NCI-H2029 treated with DMSO at 0.1 percent for 48 hours (cell line): ENCODE measurements around the gene PCLAF.
"Not testable (repeated sequence)": the region's sequence is repeated elsewhere in the genome, so short reads cannot be mapped to it uniquely, and the experiment has no call there.

Experiments used
- DNase-seq: peaks from one replicate; lab custom pipeline; 2025; lab: John Stamatoyannopoulos, UW

Gene PCLAF, protein sequence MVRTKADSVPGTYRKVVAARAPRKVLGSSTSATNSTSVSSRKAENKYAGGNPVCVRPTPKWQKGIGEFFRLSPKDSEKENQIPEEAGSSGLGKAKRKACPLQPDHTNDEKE

DNA sequence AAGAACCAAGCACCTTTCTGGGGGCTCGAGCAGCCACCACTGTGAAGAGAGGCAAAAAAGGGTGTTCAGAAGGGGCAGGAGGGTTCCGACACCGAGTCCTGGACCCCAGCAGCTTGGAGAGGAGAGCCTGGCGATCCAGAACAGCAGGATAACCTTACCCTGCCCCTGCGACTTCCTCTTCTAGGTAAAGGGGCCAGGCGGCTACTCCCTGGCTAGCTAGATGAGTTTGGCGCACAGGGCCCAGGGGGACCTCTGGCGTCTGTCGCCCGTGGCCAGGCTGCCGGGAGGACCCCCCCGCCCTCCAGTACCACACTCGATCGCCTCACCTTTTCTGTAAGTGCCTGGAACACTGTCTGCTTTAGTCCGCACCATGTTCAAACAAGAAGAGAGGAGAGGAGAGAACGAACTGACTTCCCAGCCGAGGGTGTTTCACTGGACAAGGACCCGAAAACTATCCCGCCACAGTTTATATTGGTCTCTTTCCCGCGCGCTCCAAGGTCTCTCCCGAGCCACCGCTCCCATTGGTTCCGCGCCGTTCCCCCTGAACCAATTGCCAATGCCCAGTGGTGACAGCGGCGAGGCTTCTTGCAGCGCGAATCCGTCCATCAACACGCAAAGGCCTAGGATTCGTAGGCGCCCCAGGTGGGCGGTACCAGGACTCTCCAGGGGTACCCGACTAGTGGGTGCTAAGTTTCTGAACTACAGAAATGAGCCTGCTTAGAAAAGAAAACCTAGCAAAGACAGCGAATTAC, at the start of gene PCLAF:
Gene PCLAF (minus strand): TSS at position 442 of the 752 bp plus-strand sequence. CDS start 70 bp downstream, at position 372.
- DNase-seq: peak; percentile 58

DNA sequence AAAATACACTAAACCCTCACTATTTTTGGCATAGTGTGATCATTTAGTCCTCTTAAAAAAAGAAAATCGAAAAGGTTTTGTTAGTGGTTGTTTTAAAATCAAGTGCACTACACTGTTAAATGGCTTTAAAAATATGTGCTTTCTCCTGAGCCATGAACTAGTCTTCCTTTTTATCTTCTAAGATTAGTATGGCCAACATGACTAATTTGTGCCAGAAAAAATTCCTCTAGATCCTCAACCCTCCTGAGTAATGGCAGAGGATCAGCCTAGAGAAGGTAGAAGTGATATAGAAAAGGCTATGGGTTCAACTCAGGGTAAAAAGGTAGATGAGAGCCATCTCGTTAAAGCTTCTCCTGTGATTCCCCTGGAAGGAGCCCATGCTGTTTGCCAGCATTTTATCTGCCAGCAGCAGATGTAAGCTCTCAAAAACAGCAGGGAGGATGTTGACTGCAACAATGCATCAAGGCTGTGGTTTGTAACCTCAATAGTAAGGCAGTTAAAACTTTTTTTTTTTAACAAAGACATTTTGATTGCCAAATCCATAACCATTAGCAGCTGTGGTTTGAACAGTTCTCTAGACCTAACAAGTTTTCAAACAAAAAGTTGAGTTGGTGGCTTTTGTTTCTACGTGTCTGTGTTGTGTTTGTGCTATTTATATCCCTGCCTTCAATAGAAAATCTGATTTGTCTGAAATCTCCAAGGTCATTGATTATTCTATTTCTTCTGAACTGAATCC, 48.9 kb upstream of the PCLAF start:
- DNase-seq: no peak

DNA sequence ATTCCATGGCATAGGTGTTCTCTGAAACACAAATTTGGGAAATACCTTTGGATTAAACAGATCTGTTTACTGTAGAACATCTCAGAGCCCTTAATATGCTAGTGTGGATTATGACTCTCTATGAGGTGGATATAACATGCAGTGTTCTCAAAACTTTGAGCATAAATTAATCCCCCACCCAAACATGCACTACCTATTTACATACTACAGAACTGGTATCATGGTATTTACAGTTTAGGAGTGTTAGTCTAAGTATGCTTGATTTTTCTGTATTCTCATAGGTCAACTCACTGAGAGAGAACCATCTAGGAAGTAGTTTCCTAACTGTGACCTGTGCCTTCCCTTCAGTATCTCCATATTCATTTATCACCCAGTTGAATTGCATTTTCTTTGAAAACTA, 48.2 kb upstream of the PCLAF start:
- DNase-seq: no peak

DNA sequence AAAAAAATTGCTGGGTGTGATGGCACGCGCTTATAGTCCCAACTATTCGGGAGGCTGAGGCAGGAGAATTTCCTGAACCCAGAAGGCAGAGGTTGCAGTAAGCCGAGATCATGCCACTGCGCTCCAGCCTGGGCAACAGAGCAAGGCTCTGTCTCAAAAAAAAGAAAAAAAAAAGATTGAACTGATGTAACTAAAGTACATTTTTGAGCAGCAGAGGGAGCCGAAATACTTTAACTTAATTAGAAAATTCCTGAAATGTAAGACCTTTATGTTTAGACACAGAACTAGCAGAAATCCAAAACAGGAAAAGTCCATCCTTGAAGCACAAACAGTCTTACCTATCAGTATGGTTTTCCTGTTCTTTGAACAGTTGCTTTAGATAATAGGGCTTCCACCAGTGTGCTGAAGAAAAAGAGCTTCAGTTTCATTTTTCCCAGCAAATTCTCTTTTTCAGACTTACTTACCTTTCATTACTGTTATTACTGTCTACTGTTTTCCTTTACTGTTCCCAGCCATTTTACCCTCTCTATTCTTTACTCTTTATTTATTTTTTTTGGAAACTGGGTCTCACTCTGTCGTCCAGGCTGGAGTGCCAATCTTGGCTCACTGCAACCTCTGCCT, 45.7 kb upstream of the PCLAF start:
- no peak for DNase-seq

DNA sequence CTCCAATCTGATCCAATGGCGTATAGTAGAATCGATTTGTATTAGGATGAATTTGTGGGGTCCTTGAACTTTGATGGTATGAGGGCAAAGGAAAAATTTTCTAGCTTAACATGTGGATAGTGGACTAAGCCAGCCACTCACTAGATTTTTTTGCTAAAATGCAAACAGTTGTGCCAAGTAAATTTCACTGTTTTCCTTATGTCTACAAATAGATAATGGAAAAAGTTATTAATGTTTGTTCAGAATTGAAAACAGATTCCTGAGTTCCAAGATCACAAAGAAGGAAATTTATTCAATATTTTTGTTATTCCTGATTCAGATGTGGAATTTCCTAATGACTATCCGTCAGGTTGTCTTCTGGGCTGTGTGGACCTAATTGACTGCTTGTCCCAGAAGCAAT, 44.0 kb upstream of the PCLAF start:
- DNase-seq: no peak

DNA sequence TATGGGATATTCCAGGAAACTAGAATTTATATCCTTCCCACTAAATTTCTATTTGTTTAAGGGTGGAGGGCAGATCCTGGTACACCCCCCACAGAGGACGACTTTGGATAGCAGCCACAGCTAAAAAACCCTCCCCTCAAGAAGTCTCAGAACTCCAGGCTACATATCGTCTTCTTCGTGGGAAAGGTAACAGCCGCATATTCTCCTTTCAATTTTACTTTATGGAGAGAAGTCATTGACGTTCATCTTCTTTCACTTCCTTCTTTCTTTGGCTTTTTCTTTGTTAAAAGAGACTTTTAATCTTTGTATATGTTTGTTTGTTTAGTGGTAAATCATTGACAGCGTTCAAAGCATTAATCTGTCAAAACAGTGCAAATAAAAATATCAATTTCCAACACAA, 42.7 kb upstream of the PCLAF start:
- no peak for DNase-seq

DNA sequence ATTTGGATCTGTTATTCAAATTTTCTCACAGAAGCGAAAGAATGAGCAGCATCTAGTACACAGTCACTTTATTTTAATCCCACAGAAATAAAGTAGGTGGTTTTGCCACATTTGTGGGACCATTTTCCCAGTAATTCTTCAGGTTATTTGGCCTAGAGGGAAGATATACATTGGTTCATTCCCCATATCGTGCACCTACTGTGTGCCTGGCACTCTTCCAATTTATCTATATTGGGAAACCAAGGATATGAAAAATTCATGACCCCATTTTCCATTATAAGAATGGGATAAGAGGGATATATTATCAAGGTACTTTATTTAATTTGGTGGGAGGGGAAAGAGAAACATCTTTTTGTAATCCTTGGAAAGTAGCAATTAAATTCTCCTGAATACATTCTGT, 41.5 kb upstream of the PCLAF start:
- DNase-seq: no peak

DNA sequence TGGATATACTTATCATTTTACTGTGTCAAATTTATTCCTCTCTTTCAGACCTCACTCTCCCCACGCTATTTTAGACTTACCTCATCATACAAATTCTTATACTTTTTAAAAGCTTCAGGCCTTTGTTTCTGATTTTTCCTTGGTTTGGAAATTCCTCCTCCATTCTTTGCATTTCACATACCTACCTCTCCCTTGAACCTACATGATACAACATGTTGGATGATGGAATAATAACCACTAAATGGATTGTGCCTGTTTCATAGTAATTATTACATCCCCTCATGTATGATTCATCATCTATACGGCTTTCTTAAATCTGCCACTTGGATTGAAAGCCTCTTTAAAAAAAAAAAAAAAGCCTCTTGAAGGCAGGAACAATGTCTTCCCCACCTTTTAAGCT, 31.0 kb upstream of the PCLAF start:
- no peak for DNase-seq

DNA sequence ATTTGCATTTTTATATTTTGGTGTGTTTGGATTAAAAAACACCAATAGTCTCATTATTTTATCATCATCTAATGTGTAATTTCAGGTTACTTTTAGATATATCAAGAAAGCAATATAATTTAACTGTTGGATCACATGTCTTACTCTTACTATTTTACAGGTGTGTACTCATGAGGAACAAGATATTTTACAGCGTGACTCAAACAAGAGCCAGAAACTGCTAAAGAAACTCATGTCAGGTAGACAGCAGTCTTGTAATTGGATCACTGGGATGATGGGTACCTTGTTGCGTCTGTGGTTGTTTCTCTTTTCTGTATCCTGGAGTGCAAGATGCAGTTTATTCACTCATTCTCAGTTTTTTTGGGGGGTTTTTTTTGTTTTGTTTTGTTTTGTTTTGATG, 19.3 kb upstream of the PCLAF start:
- DNase-seq: no peak

DNA sequence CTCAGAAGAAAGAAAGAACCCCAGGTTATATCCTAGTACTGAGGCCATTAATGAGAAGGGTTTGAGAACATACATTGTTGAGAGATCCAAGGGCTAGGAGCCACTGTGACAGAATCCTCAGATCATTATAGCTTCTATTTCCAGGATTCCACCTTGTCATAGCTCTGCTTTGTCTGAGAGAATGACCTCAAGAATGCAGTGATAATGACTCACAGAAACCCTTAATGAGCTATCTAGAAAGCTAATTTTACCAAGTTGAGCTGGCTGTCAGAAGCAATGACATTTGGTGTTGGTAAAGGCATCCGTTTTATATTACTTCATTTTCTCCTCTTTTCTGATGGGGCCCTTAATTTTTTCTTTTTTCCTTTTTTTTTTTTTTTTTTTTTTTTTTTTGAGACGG, 17.3 kb upstream of the PCLAF start:
- no peak for DNase-seq

DNA sequence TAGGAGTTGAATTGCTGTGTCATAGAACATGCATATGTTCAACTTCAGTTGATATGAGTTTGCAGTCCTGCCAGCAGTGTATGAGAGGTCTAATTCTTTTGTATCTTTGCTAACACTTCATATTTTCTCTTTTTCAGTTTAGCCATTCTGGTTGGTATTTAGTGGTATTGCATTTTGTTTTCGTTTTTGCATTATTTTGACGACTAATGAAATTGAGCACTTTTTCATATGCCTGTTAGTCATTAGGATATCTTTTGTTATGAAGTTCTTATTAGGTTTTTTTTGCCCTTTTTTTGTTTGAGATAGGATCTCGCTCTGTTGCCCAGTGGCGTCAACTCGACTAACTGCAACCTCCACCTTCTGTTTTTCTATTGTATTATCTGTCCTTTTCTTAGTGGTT, 15.5 kb upstream of the PCLAF start:
- no peak for DNase-seq

DNA sequence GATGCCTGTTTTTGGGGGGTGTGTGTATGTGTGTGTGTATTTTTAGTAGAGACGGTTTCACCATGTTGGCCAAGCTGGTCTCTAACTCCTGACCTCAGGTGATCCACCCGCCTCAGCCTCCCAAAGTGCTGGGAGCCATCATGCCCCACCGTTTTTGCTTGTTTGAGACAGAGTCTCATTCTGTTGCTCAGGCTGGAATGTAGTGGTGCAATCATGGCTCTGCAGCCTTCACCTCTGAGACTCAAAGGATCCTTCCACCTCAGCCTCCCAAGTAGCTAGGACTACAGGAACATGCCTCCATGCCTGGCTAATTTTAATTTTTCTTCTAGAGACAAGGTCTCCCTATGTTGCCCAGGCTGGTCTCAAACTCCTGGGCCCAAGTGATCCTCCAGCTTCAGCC, 11.2 kb upstream of the PCLAF start:
- DNase-seq: not testable (repeated sequence)

DNA sequence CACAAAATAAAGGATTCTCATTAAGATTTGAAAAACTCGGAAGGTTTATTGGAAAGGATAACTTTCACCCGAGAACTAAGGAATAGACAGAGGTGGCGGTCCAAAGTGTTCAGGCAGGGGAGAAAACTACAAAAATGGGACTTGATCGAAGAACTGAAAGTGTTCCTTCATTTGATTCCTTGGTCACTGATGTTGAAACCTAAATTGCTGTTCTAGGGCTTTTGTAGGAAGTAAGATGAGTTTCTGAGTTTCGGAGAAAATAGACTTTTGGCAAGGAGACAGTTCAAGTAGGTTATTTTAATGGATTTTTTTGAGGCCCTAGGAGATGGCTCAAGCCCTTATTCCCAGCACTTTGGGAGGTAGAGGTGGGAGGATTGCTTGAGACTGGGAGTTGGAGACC, 7.8 kb upstream of the PCLAF start:
- no peak for DNase-seq

DNA sequence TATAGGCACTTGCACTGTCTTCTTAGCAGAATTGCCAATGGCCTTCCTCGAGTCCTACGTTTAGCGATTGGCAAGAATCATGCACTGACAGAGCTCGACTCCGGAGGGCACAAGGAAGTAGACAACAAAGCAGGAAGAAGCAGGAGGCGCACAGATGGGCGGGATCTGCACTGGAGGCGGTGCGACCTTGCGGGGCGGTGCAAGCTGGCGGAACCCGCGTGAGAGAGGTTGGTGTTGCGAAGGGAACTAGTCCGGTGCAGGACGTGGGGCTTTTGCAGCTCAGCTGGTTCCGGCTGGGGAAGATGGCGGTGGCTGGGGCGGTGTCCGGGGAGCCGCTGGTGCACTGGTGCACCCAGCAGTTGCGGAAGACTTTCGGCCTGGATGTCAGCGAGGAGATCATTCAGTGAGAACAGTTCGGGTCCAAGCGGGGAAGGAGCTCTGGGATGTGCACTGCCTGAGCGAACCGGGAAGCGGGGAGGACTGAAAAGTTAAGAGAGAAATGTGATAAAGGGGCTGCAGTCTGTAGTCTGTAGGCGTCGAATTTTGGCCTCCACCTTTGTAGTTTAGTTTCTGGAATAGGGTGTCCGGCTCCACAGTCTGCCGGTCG, 6.4 kb upstream of the PCLAF start, which contains the start of gene TRIP4:
Gene TRIP4 (plus strand): TSS at position 275 of the 607 bp plus-strand sequence. CDS start 28 bp downstream, at position 303.
- DNase-seq: peak; percentile 74

DNA sequence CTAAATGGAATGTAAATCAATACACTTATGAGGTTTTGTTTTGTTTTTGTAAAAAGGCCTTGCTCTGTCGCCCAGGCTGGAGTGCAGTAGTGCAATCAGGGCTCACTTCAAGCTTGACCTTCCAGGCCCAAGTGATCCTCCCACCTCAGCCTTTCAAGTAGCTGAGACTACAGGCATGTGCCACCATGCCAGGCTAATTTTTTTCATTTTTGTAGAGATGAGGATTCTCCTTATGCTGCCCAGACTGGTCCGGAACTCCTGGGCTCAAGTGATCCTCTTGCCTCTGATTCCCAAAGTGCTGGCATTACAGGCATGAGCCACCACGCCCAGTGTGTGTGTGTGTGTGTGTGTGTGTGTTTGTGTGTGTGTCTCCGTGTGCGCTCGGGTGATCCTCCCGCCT, 5.0 kb upstream of the PCLAF start:
- DNase-seq: no peak

DNA sequence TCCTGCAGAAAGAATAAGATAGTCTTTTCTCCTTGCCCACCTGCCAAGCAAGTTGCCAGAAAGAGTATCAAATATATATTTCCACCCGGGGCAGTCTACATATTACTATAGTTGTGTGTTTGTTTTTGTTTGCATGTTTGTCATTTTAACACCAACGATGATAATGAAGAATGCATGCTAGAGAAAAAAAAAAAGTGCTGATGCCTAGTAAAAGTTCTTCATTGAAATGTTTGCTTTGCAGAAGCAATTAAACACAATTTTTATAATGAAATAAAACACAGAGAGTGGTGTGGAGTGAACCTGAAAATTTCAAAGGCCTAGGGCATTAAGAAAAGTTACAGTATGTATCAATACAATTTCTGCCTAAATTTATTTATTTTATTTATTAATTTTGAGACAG, 2.5 kb upstream of the PCLAF start:
- no peak for DNase-seq

DNA sequence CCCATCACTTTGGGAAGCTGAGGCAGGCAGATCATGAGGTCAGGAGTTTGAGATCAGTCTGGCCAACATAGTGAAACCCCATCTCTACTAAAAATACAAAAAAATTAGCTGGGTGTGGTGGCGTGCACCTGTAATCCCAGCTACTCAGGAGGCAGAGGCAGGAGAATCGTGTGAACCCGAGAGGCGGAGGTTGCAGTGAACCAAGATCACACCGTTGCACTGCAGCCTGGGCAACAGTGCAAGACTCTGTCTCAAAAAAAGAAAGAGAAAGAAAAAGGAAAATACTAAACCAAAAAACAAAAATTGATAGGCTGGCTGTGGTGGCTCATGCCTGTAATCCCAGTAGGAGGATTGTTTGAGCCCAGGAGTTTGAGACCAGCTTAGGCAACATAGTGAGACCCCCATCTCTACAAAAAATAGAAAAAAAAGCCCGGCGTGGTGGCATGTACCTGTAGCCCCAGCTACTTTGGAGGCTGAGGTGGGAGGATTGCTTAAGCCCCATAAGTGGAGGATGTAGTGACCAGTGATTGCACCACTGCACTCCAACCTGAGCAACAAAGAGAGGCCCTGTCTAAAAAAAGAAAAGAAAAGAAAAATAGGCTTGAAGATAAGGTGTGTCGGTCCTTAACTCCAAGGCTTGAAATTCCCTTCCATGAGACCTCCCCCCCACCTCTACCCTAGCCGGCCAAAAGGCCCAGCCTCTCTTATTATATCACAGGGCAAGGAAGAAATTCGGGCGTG, 941 bp downstream of the PCLAF start:
- DNase-seq: not testable (repeated sequence)

DNA sequence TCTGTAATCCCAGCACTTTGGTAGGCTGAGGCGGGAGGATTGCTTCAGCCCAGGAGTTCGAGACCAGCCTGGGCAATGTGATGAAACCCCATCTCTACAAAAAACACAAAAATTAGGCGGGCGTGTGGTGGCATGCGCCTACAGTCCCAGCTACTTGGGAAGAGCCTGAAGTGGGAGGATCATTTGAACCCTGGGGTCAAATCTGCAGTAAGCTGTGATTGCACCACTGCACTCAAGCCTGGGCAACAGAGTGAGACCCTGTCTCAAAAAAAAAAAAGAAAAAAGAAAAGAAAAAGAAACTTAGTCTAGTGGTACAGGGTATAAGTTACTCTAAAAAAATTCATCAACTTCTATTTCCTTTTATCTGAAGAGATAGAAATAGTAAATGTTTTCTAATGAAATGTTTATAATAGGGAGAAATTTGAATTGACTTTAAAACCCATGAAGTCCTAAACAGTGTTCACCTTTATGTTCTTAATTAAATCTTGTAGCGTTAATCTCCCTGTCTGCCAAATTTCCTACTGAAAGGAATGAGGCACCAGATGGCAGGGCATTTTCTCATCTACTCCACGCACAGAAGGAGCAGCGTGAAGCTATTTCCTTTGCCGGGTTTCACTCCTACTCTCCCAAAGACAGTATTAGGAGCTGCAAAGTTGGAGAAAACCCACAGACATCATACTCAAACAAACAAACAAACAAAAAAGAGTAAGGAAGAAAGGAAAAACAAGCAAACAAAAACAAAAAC, 1.9 kb downstream of the PCLAF start:
- no peak for DNase-seq

DNA sequence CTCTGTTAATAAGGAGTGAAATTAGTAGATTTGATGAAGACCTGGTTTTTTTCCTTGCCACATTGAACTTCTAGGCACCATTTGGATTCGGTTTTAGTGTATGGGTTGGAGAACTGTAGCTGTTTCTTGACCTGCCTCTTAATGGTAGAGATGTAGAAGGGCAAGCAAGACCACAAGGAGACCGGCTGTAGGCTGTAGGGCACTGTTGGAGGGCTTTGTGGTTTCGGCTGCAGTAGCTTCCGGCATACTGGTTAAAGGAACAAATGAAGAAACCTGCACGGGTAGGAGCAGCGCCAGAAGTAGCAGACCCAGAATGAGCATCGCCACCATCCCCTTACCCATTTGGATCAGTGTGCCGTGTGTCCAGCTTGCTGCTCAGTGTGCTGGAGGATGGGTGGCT, 7.9 kb downstream of the PCLAF start:
- DNase-seq: no peak

DNA sequence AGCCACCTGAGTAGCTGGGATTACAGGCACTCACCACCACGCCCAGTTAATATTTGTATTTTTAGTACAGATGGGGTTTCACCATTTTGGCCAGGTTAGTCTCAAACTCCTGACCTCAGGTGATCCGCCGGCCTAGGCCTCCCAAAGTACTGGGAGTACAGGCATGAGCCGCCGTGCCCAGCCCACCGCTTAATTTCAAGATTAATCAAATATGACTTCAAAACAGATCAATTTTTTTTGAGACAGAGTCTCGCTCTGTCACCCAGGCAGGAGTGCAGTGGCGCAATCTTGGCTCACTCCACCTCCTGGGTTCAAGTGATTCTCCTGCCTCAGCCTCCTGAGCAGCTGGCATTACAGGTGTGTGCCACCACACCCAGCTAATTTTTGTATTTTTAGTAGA, 9.9 kb downstream of the PCLAF start:
- DNase-seq: not testable (repeated sequence)

DNA sequence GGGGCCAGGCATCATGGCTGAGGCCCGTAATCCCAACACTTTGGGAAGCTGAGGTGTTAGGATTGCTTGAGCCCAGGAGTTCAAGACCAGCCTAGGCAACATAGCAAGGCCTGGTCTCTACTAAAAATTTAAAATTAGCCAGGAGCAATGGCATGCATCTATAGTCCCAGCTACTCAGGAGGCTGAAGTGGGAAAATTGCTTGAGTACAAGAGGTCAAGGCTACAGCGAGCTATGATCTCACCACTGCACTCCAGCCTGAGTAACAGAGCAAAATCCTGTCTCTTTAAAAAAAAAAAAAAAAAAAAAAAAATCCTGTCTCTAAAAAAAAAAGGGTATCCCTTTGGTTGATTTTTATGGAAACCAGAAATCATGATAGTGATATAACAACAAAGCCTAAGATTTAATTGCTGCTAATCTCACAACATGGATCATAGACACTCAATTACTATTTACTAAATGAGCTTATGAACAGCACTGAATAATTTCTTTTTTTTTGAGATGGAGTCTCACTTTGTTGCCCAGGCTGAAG, 12.1 kb downstream of the PCLAF start:
- no peak for DNase-seq
